Measurements from ENCODE around the gene RAVER2. TPM values are rescaled to one million over a fixed set of nuclear protein-coding genes. Genes with fewer than 3 reads are reported as not detected.

Gene RAVER2
- polyA plus RNA-seq, 2 of the 4 experiments (the other 2 are of a cell fraction): 6.2 to 17.2 TPM

- no peaks in the 10 kb centered on the region for H3K9me3 ChIP-seq
- FAIRE-seq: no peak
- H3K4me3 ChIP-seq: no peak overlapping the region
- DNase-seq (ENCODE audit: low read depth in 1 of 2, low spot score in 1 of 2): no peak
- no peak for TF ChIP-seq CHD4 (IDR thresholded peaks at IDR 0.05; ENCODE audit: borderline replicate concordance)
- no peak for TF ChIP-seq REST (IDR thresholded peaks at IDR 0.05)
- no peak for TF ChIP-seq ELK1 (IDR thresholded peaks at IDR 0.05; ENCODE audit: low read depth, low read length)
- no peak overlapping the region for H3K27ac ChIP-seq
- CTCF ChIA-PET: interaction anchor here (0.6 kb wide), 1 partner anchor 124 kb away, joined by 4 read pairs; no protein-coding TSS in a partner anchor
- WGBS (ENCODE audit: missing lambda C conversion rate): 98% methylated on average over 4 of the region's 4 CpGs
- no peak for ATAC-seq
- POLR2A ChIA-PET: no interaction called here
- no peak overlapping the region for H3K4me2 ChIP-seq
- H3K4me1 ChIP-seq: no peaks in the 10 kb centered on the region
Measured at GRCh38 chr1:64848803-64849202, 103.9 kb downstream of the RAVER2 start.

- ATAC-seq (no peak), FAIRE-seq (no peak), DNase-seq (ENCODE audit: low read depth in 1 of 2, low spot score in 1 of 2) (no peak)
- WGBS (ENCODE audit: missing lambda C conversion rate): 90% methylated on average over 11 of the region's 11 CpGs
- ChIA-PET POLR2A (no interaction called here), CTCF (interaction anchor here (2.3 kb wide), 1 partner anchor 10 kb away, joined by 6 read pairs; no protein-coding TSS in a partner anchor)
- Histone ChIP-seq H3K4me1 (no peaks in the 10 kb centered on the region), H3K9me3 (no peaks in the 10 kb centered on the region), H3K27ac (no peak overlapping the region), H3K4me3 (no peak overlapping the region), H3K4me2 (no peak overlapping the region)
- TF ChIP-seq TP53 (CRISPR knock-in tag; IDR thresholded peaks at IDR 0.05) (no peak), RARB (CRISPR knock-in tag; IDR thresholded peaks at IDR 0.05) (no peak), JUNB (IDR thresholded peaks at IDR 0.05) (no peak), PBX3 (IDR thresholded peaks at IDR 0.05) (no peak), RAD21 (conservative IDR thresholded peaks at IDR 0.05 in 1 of 2, IDR thresholded peaks at IDR 0.05 in 1 of 2) (no peak), MAFK (IDR thresholded peaks at IDR 0.05; ENCODE audit: partially characterized antibody) (no peak), CHD2 (IDR thresholded peaks at IDR 0.05; ENCODE audit: low read length, partially characterized antibody) (no peak), MAX (IDR thresholded peaks at IDR 0.05) (no peak), EP300 (IDR thresholded peaks at IDR 0.05) (no peak), USF2 (IDR thresholded peaks at IDR 0.05) (no peak), ATOH8 (CRISPR knock-in tag; IDR thresholded peaks at IDR 0.05; ENCODE audit: low read depth) (no peak)
Measured at GRCh38 chr1:64849942-64850341, 105.1 kb downstream of the RAVER2 start.

GRCh38 chr1:64850846-64851245, 106.0 kb downstream of the RAVER2 start:
- Histone ChIP-seq H3K27ac (no peak overlapping the region), H3K9me3 (no peaks in the 10 kb centered on the region), H3K4me2 (no peak overlapping the region), H3K4me1 (no peaks in the 10 kb centered on the region), H3K4me3 (no peak overlapping the region)
- ChIA-PET POLR2A (no interaction called here), CTCF (interaction anchor here (0.8 to 2.3 kb wide), 2 partner anchors 11 to 15 kb away, joined by 3 to 6 read pairs; no protein-coding TSS in a partner anchor)
- 91% methylated on average over 8 of the region's 10 CpGs for WGBS (ENCODE audit: missing lambda C conversion rate)
- no peak for FAIRE-seq
- no peak for DNase-seq (ENCODE audit: low read depth in 1 of 2, low spot score in 1 of 2)
- no peak for ATAC-seq
- TF ChIP-seq CTCF (IDR thresholded peaks at IDR 0.05) (no peak), FOSL2 (IDR thresholded peaks at IDR 0.05) (no peak), FOSL2 (CRISPR knock-in tag; IDR thresholded peaks at IDR 0.05) (no peak), FOXS1 (CRISPR knock-in tag; IDR thresholded peaks at IDR 0.05) (no peak), SREBF2 (IDR thresholded peaks at IDR 0.05) (no peak)

All from A549 (cell line).